Measurements from ENCODE around the gene OR10H2. TPM values are rescaled to one million over a fixed set of nuclear protein-coding genes. Genes with fewer than 3 reads are reported as not detected.

The OR10H2 gene
- total RNA-seq, 3 donors from 2014 or later = not detected

GRCh38 chr19:15715642-15716041 lies 12.2 kb upstream of the OR10H2 start:
- H3K9me3 ChIP-seq = no peaks in the 10 kb centered on the region
- no peak for TF ChIP-seq CTCF (IDR thresholded peaks at IDR 0.05)
- H3K36me3 ChIP-seq (ENCODE audit: low read depth) = no peaks in the 10 kb centered on the region
- intact Hi-C loops (cut with DNase I, micrococcal nuclease) = no loop called here
- no peak overlapping the region for H3K4me3 ChIP-seq
- peak in 1 of 3 donors; percentile 21 for DNase-seq
- peak; percentile 88 for ATAC-seq
- H3K4me1 ChIP-seq (ENCODE audit: low read depth) = peaks cover 7% of the 10 kb centered on the region

DNA sequence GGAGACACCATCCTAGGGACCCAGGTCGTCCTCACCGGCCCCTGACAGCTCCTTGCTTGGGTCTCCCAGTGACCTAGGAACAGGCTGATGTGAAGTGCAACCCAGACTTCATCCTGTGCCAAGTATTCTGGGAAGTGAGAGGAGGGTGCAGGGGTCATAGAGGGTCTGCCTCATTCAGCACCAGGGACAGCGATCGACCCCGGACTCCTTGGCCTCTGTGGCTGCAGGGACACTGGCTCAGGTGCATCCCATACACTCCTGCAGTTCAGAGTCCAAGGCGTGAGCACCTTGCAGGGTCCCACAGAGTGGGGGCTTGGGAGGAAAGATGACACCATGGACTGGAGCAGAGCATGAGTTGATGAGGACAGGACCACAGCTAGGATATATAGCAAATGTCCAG lies 10.0 kb upstream of the OR10H2 start:
- peaks cover 7% of the 10 kb centered on the region for H3K4me1 ChIP-seq (ENCODE audit: low read depth)
- DNase-seq = no peak
- H3K36me3 ChIP-seq (ENCODE audit: low read depth) = no peaks in the 10 kb centered on the region
- no peak overlapping the region for H3K4me3 ChIP-seq
- no peak for ATAC-seq
- H3K9me3 ChIP-seq = no peaks in the 10 kb centered on the region
- no peak for TF ChIP-seq CTCF (IDR thresholded peaks at IDR 0.05)
- intact Hi-C loops (cut with DNase I, micrococcal nuclease) = no loop called here

- TF ChIP-seq CTCF (IDR thresholded peaks at IDR 0.05) = no peak
Observed at GRCh38 chr19:15721268-15721667, 6.6 kb upstream of the OR10H2 start.

DNA sequence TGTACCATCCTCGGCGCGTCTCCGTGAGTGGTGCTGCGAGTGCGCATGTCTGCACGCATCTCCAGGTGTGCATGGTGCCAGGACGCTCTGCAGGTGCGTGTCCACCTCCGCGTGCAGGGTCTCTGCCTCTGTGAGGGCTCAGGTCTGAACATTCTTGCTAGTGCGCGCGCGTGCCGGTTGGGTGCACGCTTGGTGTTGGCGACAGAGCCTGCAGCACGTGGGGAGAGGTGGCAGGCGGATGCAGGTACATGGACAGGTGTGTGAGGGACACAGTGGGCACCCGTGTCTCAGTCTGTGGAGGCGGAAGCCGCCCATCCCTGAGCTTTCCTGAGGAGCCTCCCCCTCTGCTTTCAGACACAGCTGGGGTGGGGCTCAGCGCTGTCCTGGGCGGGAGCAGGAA lies 4.9 kb upstream of the OR10H2 start:
- Histone ChIP-seq H3K4me1 (ENCODE audit: low read depth) (no peaks in the 10 kb centered on the region), H3K4me3 (no peak overlapping the region), H3K36me3 (ENCODE audit: low read depth) (no peaks in the 10 kb centered on the region), H3K9me3 (no peaks in the 10 kb centered on the region)
- DNase-seq (no peak), ATAC-seq (peak; percentile 17)
- intact Hi-C loops (cut with DNase I, micrococcal nuclease) = no loop called here
- TF ChIP-seq CTCF (IDR thresholded peaks at IDR 0.05) = no peak

More at GRCh38 chr19:15721268-15721667, 6.6 kb upstream of the OR10H2 start:
- ATAC-seq (no peak), DNase-seq (no peak)
- Histone ChIP-seq H3K4me1 (ENCODE audit: low read depth) (peaks cover 3% of the 10 kb centered on the region), H3K9me3 (no peaks in the 10 kb centered on the region), H3K36me3 (ENCODE audit: low read depth) (no peaks in the 10 kb centered on the region), H3K4me3 (no peak overlapping the region)
- intact Hi-C loops (cut with DNase I, micrococcal nuclease) = no loop called here

DNA sequence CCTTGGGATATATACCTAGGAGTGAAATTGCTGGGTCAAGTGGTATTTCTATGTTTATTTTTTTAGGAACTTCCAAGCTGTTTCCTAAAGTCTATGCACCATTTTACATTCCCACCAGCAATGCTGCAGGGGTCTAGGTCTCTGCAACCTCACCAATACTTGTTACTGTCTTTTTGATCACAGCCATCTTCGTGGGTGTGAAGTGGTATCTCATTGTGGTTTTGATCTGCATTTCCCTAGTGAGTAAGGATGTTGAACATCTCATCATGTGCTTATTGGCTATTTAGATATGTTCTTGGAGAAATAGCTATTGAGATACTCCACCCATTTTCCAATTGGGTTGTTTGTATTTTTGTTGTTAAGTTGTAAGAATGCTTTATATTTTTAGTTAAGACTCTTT lies 2.7 kb downstream of the OR10H2 start:
- DNase-seq (no peak), ATAC-seq (no peak)
- H3K9me3 ChIP-seq = no peaks in the 10 kb centered on the region
- no peak overlapping the region for H3K4me3 ChIP-seq
- no peaks in the 10 kb centered on the region for H3K4me1 ChIP-seq (ENCODE audit: low read depth)
- no peak for TF ChIP-seq CTCF (IDR thresholded peaks at IDR 0.05)
- H3K36me3 ChIP-seq (ENCODE audit: low read depth) = no peaks in the 10 kb centered on the region
- intact Hi-C loops (cut with DNase I, micrococcal nuclease) = no loop called here

GRCh38 chr19:15732388-15732787 lies 4.6 kb downstream of the OR10H2 start:
- DNase-seq (no peak), ATAC-seq (no peak)
- Histone ChIP-seq H3K36me3 (ENCODE audit: low read depth) (no peaks in the 10 kb centered on the region), H3K4me3 (no peak overlapping the region), H3K9me3 (no peaks in the 10 kb centered on the region), H3K4me1 (ENCODE audit: low read depth) (no peaks in the 10 kb centered on the region)
- no peak for TF ChIP-seq CTCF (IDR thresholded peaks at IDR 0.05)
- intact Hi-C loops (cut with DNase I, micrococcal nuclease) = no loop called here

All from mucosa of descending colon (tissue), 3 donors.